Rectal smooth muscle tissue (tissue), 1 donor: ENCODE measurements around the gene SORCS1.

Source experiments
- H3K27ac ChIP-seq: one replicate; pipeline ENCODE4 v1.7.0; 2013; ENCODE audit warnings: low read depth, low read length, inconsistent platforms
- H3K27me3 ChIP-seq: one replicate; pipeline ENCODE4 v1.7.0; 2013; ENCODE audit warnings: low read length; ENCODE audit not compliant: control insufficient read depth, insufficient read depth
- H3K36me3 ChIP-seq: one replicate; pipeline ENCODE4 v1.7.0; 2013; ENCODE audit warnings: low read length; ENCODE audit not compliant: control insufficient read depth, insufficient read depth
- H3K4me1 ChIP-seq: one replicate; pipeline ENCODE4 v1.7.0; 2013; ENCODE audit warnings: low read length; ENCODE audit not compliant: control insufficient read depth, insufficient read depth
- H3K4me3 ChIP-seq: one replicate; pipeline ENCODE4 v1.7.0; 2013; ENCODE audit warnings: low read length
- H3K9ac ChIP-seq: one replicate; pipeline ENCODE4 v1.7.0; 2013; ENCODE audit warnings: low read length

Gene SORCS1

DNA sequence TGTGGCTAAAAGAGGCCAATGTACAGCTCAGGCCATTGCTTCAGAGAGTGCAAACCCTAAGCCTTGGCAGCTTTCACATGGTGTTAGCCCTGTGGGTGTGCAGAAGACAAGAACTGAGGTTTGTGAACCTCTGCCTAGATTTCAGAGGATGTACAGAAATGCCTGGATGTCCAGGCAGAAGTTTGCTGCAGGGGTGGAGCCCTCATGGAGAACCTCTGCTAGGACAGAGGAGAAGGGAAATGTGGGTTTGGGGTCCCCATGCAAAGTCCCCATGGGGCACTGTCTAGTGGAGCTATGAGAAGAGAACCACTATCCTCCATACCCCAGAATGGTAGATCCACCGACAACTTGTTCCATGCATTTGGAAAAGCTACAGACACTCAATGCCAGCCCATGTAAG, 12.4 kb downstream of the SORCS1 start:
- Histone ChIP-seq H3K4me1 (no peaks in the 10 kb centered on the region), H3K4me3 (no peak overlapping the region), H3K36me3 (no peaks in the 10 kb centered on the region), H3K27ac (no peak overlapping the region), H3K27me3 (no peaks in the 10 kb centered on the region), H3K9ac (no peak overlapping the region)

DNA sequence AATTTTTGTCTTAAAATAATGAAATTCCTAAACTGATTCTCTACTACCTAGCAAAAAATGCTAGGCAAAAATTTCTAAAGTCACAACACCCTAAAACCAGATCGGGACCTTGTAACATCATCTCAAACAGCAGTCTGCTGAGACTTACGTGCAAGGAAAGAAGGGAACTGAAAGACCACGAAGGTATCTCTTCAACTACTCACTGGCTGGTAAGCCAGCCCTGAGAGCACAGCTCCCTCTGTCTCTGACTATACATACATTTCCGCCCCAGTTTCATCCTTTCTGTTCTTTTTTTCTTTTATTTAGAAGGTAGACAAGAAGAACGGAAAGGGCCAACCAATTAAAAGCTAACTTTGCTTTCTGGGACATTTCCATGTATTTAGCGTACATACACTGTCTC, 15.6 kb downstream of the SORCS1 start:
- Histone ChIP-seq H3K27me3 (no peaks in the 10 kb centered on the region), H3K36me3 (no peaks in the 10 kb centered on the region), H3K9ac (no peak overlapping the region), H3K27ac (no peak overlapping the region), H3K4me1 (no peaks in the 10 kb centered on the region), H3K4me3 (no peak overlapping the region)

DNA sequence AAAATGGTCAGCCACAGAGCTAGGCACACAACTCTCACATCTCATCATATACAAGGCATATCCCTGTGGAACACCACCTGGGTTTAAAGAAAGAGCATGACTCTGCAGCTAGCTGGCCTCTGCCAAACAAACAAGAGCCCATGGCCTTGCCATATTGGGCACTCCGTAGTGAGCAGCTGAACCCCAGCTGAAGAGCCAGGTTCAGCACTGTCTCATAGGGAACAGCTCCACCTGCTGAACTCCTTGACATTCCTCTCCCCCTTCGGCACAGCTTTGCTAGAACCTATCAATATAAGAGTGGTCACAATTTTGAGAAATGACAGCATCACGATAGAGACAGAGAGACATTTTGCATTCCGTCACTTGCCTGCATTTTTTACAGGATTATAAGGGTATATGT, 20.0 kb downstream of the SORCS1 start:
- no peak overlapping the region for H3K4me3 ChIP-seq
- no peak overlapping the region for H3K9ac ChIP-seq
- H3K4me1 ChIP-seq: no peaks in the 10 kb centered on the region
- no peaks in the 10 kb centered on the region for H3K36me3 ChIP-seq
- no peaks in the 10 kb centered on the region for H3K27me3 ChIP-seq
- no peak overlapping the region for H3K27ac ChIP-seq

DNA sequence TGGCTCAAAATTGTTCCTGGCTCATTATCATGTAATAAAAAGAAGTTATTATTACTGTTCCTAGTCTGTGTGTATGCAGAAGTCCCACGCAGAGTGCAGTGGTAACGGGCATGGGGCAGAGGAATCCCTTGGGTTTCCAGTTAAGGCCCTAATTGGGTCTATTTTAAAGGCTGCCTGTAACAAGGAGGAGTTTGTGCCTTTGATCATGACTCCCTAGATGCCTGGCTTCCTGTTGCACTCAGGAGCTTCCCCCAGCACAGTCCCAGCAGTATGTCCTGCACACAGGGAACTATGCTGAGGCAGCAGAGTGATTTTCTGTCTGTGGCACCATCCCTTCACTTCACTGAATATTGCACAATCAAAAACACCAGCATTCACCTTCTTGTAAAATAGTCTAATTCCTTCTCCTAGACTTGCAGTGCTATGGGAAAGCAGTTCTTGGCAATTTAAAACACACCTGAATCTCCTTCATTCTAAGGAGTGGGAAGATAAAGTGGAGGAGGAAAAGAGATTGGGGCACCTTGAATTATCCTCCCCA, 22.9 kb downstream of the SORCS1 start:
- H3K9ac ChIP-seq: no peak overlapping the region
- no peaks in the 10 kb centered on the region for H3K36me3 ChIP-seq
- no peak overlapping the region for H3K27ac ChIP-seq
- H3K4me3 ChIP-seq: no peak overlapping the region
- H3K27me3 ChIP-seq: no peaks in the 10 kb centered on the region
- H3K4me1 ChIP-seq: no peaks in the 10 kb centered on the region

- H3K36me3 ChIP-seq: no peaks in the 10 kb centered on the region
- no peak overlapping the region for H3K27ac ChIP-seq
- no peak overlapping the region for H3K9ac ChIP-seq
- H3K27me3 ChIP-seq: no peaks in the 10 kb centered on the region
- no peak overlapping the region for H3K4me3 ChIP-seq
- H3K4me1 ChIP-seq: no peaks in the 10 kb centered on the region
Observed at GRCh38 chr10:107139237-107139636, 25.3 kb downstream of the SORCS1 start.

- no peak overlapping the region for H3K27ac ChIP-seq
- no peak overlapping the region for H3K9ac ChIP-seq
- H3K36me3 ChIP-seq: no peaks in the 10 kb centered on the region
Observed at GRCh38 chr10:107133656-107134055, 30.9 kb downstream of the SORCS1 start.

DNA sequence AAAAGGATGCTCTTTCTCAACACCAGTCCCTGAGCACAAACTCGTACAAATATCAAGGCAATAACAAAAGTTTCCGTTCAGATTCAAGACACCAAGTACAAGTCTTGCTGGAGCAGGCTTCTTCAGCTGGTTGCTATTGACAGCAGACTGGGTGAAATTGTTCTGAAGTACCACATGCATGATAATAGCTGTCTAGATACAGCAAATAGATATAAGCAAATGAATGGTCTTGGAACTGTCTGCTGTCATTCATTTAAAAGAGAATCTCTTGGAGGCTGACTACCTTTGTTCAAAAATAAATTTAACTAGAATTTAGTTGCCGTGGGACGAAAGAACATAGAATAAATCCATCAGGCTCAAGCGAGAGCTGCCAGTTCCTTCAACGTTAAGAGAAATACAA, 35.5 kb downstream of the SORCS1 start:
- Histone ChIP-seq H3K9ac (no peak overlapping the region), H3K4me3 (no peak overlapping the region), H3K27me3 (no peaks in the 10 kb centered on the region), H3K4me1 (no peaks in the 10 kb centered on the region), H3K36me3 (no peaks in the 10 kb centered on the region), H3K27ac (no peak overlapping the region)

More at GRCh38 chr10:107133656-107134055, 30.9 kb downstream of the SORCS1 start:
- Histone ChIP-seq H3K4me1 (no peaks in the 10 kb centered on the region), H3K4me3 (no peak overlapping the region), H3K27me3 (no peaks in the 10 kb centered on the region)

GRCh38 chr10:107126512-107127065, 37.9 kb downstream of the SORCS1 start:
- Histone ChIP-seq H3K9ac (no peak overlapping the region), H3K27me3 (no peaks in the 10 kb centered on the region), H3K36me3 (no peaks in the 10 kb centered on the region), H3K4me3 (no peak overlapping the region), H3K4me1 (no peaks in the 10 kb centered on the region), H3K27ac (no peak overlapping the region)

- no peak overlapping the region for H3K9ac ChIP-seq
- H3K27me3 ChIP-seq: no peaks in the 10 kb centered on the region
- H3K4me3 ChIP-seq: no peak overlapping the region
- no peak overlapping the region for H3K27ac ChIP-seq
- H3K4me1 ChIP-seq: no peaks in the 10 kb centered on the region
- no peaks in the 10 kb centered on the region for H3K36me3 ChIP-seq
Observed at GRCh38 chr10:107122703-107123102, 41.8 kb downstream of the SORCS1 start.

- Histone ChIP-seq H3K9ac (no peak overlapping the region), H3K27ac (no peak overlapping the region), H3K36me3 (no peaks in the 10 kb centered on the region), H3K4me1 (no peaks in the 10 kb centered on the region), H3K27me3 (no peaks in the 10 kb centered on the region), H3K4me3 (no peak overlapping the region)
Observed at GRCh38 chr10:107118866-107119265, 45.6 kb downstream of the SORCS1 start.

GRCh38 chr10:107104026-107104652, 60.4 kb downstream of the SORCS1 start:
- H3K27ac ChIP-seq: no peak overlapping the region
- H3K36me3 ChIP-seq: no peaks in the 10 kb centered on the region
- no peak overlapping the region for H3K9ac ChIP-seq
- peaks cover 12% of the 10 kb centered on the region for H3K4me1 ChIP-seq
- H3K27me3 ChIP-seq: no peaks in the 10 kb centered on the region
- H3K4me3 ChIP-seq: no peak overlapping the region

DNA sequence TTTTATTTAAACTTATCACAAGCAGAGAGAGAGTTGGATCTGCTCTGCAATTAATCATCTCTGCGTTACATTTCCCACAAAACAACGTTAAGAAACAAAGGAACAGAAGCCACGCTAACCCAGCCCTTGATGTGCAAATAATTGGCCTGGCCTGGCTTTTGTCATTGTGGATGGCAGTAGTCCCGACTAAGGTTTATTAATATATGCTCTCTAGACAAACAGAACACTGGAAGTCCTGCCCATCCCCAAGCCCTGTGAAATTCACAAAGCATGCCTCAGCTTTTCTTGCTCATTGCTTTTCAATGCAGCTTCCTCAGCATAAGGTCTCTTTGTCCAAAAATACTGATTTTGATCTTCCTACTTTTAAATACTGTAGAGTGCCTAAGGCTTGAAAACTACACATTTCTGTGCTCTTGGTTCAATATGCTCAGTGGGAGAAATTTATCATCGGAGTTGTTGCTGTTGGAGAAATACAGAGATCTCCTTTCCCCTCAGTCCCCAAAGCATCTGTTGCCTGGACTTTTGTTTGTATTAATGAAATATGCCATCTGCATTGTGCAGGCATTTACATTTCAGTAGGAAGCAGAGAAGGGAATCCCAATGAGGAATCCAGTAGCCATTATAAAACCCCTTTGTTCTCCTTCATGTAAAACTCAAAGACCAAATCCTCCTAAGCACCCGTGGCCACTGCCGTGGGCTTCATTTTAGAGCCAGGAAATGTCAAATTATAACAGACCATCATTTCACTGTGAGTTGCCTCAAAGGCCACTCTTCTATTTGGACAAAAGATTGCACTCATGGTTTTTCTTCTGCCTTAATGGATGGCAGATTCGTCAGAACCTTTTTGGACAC, 61.1 kb downstream of the SORCS1 start:
- Histone ChIP-seq H3K36me3 (no peaks in the 10 kb centered on the region), H3K4me3 (no peak overlapping the region), H3K9ac (no peak overlapping the region), H3K27me3 (no peaks in the 10 kb centered on the region), H3K4me1 (peaks cover 12% of the 10 kb centered on the region), H3K27ac (no peak overlapping the region)
